Parathyroid adenoma (tissue), 2 donors: ENCODE data around the gene PPP6R2.

Source experiments
- H2AFZ ChIP-seq: fragments of 300-600 bp; sonication (generic); one replicate; pipeline ENCODE4 v1.7.0; 2017; ENCODE audit warnings: antibody characterized with exemption, mild to moderate bottlenecking
- H3K27ac ChIP-seq: fragments of 300-600 bp; sonication (generic); one replicate; pipeline ENCODE4 v1.7.0; 2017
- H3K27me3 ChIP-seq: fragments of 300-600 bp; sonication (generic); one replicate; pipeline ENCODE4 v1.7.0; 2017; ENCODE audit warnings: low read length; ENCODE audit not compliant: control insufficient read depth, insufficient read depth
- H3K36me3 ChIP-seq: fragments of 300-600 bp; sonication (generic); one replicate; pipeline ENCODE4 v1.7.0; 2017; ENCODE audit warnings: low read length; ENCODE audit not compliant: control insufficient read depth, insufficient read depth
- H3K4me1 ChIP-seq: fragments of 300-600 bp; sonication (generic); one replicate; pipeline ENCODE4 v1.7.0; 2017; ENCODE audit warnings: control low read depth
- H3K4me2 ChIP-seq: fragments of 300-600 bp; sonication (generic); one replicate; pipeline ENCODE4 v1.7.0; 2017; ENCODE audit warnings: low read length
- H3K4me3 ChIP-seq: fragments of 300-600 bp; sonication (generic); one replicate; pipeline ENCODE4 v1.7.0; 2017; ENCODE audit warnings: low read depth, low read length
- H3K79me2 ChIP-seq: fragments of 300-600 bp; sonication (generic); one replicate; pipeline ENCODE4 v1.7.0; 2017; ENCODE audit warnings: control low read depth
- H3K9ac ChIP-seq: fragments of 300-600 bp; sonication (generic); one replicate; pipeline ENCODE4 v1.7.0; 2017; ENCODE audit warnings: mild to moderate bottlenecking
- H3K9me3 ChIP-seq: fragments of 300-600 bp; sonication (generic); one replicate; pipeline ENCODE4 v1.7.0; 2017; ENCODE audit warnings: low read length; ENCODE audit not compliant: control insufficient read depth
- TF ChIP-seq, protein P1 (sequence below): fragments of 300-600 bp; sonication (generic); IDR thresholded peaks from one replicate; pipeline ENCODE4 v1.7.0; 2017; ENCODE audit warnings: antibody characterized with exemption, mild to moderate bottlenecking
- donor health status: primary hyperparathyroidism.

PPP6R2 gene

DNA sequence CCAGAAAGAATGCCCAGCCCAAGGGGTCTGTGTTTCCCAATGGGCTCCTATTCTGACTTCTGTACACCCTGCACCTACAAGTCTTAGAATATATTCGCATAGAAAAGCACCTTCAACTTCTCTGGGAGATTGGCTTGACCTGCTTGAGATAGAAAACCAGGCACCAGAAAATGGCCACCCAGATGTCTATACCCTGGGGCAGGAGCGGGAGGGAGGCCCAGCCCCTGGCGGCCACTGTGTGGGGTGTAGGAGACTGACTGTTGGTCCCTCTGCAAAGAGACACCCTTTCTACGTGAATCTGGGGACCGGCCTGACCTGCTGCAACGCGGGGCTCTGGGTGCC is 24.8 kb upstream of the PPP6R2 start:
- Histone ChIP-seq H3K9ac (no peak overlapping the region), H3K4me3 (no peak overlapping the region), H3K9me3 (no peaks in the 10 kb centered on the region), H3K4me2 (no peak overlapping the region), H2AFZ (no peak overlapping the region), H3K4me1 (no peaks in the 10 kb centered on the region), H3K79me2 (no peaks in the 10 kb centered on the region), H3K27ac (no peak overlapping the region), H3K27me3 (no peaks in the 10 kb centered on the region), H3K36me3 (no peaks in the 10 kb centered on the region)
- TF ChIP-seq, protein P1, sequence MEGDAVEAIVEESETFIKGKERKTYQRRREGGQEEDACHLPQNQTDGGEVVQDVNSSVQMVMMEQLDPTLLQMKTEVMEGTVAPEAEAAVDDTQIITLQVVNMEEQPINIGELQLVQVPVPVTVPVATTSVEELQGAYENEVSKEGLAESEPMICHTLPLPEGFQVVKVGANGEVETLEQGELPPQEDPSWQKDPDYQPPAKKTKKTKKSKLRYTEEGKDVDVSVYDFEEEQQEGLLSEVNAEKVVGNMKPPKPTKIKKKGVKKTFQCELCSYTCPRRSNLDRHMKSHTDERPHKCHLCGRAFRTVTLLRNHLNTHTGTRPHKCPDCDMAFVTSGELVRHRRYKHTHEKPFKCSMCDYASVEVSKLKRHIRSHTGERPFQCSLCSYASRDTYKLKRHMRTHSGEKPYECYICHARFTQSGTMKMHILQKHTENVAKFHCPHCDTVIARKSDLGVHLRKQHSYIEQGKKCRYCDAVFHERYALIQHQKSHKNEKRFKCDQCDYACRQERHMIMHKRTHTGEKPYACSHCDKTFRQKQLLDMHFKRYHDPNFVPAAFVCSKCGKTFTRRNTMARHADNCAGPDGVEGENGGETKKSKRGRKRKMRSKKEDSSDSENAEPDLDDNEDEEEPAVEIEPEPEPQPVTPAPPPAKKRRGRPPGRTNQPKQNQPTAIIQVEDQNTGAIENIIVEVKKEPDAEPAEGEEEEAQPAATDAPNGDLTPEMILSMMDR = no peak

DNA sequence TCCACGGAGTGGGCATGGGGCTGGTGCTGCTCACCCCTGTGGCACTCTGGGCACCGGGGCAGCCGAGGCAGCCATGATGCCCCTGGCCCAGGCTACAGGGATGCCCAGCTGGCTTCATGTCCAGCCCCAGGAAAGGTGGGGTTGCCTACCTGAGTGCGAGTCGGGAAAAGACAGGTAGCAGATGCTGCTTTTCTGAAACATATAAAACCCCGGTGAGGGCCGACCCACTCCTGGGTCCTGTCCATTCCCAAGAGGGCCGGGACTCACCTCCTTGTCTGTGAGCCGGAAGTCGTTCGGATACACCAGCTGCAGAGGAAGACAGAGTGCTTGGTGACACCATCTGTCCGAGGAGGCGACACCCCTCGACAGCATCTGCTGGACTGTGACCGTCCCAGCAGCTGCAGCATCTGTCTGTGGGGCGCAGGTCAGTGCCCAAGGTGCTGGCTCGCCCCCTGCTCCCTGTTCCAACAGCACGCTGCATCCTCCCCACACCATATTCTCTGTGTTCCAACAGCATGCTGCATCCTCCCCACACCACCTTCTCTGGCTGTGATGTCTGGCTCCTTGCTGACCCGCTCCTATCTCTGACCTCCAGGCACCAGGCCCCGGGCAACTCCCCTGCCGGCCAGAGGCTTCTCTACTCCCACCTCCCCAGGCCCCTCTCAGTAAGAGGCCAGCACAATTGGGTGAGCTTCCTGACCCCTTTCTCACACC is 24.3 kb upstream of the PPP6R2 start:
- Histone ChIP-seq H3K4me3 (no peak overlapping the region), H3K9ac (no peak overlapping the region), H3K27me3 (no peaks in the 10 kb centered on the region), H3K9me3 (no peaks in the 10 kb centered on the region), H3K36me3 (no peaks in the 10 kb centered on the region), H3K79me2 (no peaks in the 10 kb centered on the region), H3K4me1 (no peaks in the 10 kb centered on the region), H2AFZ (no peak overlapping the region), H3K27ac (no peak overlapping the region), H3K4me2 (no peak overlapping the region)
- TF ChIP-seq, protein P1 = no peak

DNA sequence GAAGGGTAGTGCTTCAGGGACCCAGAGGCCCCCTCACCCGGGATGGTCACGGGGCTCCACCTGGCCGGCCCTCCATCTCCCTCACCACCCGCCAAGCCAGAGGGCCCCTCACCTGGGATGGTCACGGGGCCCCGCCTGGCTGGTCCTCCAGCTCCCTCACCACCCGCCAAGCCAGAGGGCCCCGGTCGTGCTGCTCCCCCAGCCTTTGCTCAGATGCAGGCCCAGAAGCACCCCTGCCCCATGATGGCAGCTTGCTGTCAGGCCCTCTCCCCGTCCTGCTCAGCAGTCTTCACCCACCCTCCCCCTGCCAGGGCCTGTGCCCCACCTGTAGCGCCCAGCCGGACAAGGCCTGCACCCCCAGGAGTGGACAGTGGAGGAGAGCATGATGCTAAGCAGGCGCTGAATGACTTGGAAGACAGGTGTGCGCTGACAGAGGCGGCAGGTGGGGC is 23.6 kb upstream of the PPP6R2 start:
- H3K4me2 ChIP-seq = no peak overlapping the region
- TF ChIP-seq, protein P1 = no peak

DNA sequence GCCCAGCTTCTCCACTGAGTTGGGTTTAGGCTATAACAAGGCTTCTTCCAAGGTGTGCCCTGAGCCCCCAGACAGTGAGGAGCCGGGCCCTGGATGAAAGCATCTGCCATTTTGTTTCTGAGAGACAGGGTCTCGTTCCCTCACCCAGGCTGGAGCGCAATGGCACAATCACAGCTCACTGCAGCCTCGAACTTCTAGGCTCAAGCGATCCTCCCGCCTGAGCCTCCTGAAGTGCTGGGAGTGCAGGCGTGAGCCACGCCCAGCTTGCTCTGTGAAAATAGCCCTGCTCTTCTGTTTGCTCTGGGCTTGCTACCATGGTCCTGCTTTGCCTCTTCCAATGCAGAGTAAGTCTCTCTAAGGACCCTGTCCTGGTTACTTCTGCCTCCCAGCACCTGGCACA is 23.0 kb upstream of the PPP6R2 start:
- H3K4me3 ChIP-seq = no peak overlapping the region
- H3K27me3 ChIP-seq = no peaks in the 10 kb centered on the region
- no peaks in the 10 kb centered on the region for H3K9me3 ChIP-seq
- H3K4me1 ChIP-seq = no peaks in the 10 kb centered on the region
- H3K27ac ChIP-seq = no peak overlapping the region
- H3K79me2 ChIP-seq = no peaks in the 10 kb centered on the region
- no peak overlapping the region for H3K4me2 ChIP-seq
- TF ChIP-seq, protein P1 = no peak
- H3K9ac ChIP-seq = no peak overlapping the region
- no peaks in the 10 kb centered on the region for H3K36me3 ChIP-seq
- no peak overlapping the region for H2AFZ ChIP-seq

More for the DNA sequence above, 23.6 kb upstream of the PPP6R2 start:
- no peaks in the 10 kb centered on the region for H3K9me3 ChIP-seq
- no peak overlapping the region for H3K4me3 ChIP-seq
- no peaks in the 10 kb centered on the region for H3K79me2 ChIP-seq
- no peak overlapping the region for H2AFZ ChIP-seq
- no peak overlapping the region for H3K27ac ChIP-seq
- H3K36me3 ChIP-seq = no peaks in the 10 kb centered on the region
- no peaks in the 10 kb centered on the region for H3K4me1 ChIP-seq
- H3K9ac ChIP-seq = no peak overlapping the region
- H3K27me3 ChIP-seq = no peaks in the 10 kb centered on the region
